HuH-7.5 (cell line): Measurements from ENCODE around the gene ITGB4.
A peak's percentile ranks its signal among the peaks of the same experiment; 100 is the strongest.

Experiments
- DNase-seq: peaks from one replicate; pipeline ENCODE4 v3.0.0; 2011; ENCODE audit warnings: low spot score

Gene ITGB4

GRCh38 chr17:75731716-75732498, 10.6 kb downstream of the ITGB4 start:
- no peak for DNase-seq

- DNase-seq, result no peak
Observed at GRCh38 chr17:75733471-75733870, 12.2 kb downstream of the ITGB4 start.

- no peak for DNase-seq
Observed at GRCh38 chr17:75734674-75735294, 13.5 kb downstream of the ITGB4 start.

GRCh38 chr17:75736173-75736835, 15.0 kb downstream of the ITGB4 start:
- DNase-seq, result no peak

GRCh38 chr17:75737133-75737962, 16.1 kb downstream of the ITGB4 start:
- DNase-seq, result no peak

- no peak for DNase-seq
Observed at GRCh38 chr17:75738218-75738802, 17.1 kb downstream of the ITGB4 start.

GRCh38 chr17:75739174-75739573, 17.9 kb downstream of the ITGB4 start:
- no peak for DNase-seq

- DNase-seq, result no peak
Observed at GRCh38 chr17:75739801-75740200, 18.5 kb downstream of the ITGB4 start.

- DNase-seq, result no peak
Observed at GRCh38 chr17:75740215-75740614, 19.0 kb downstream of the ITGB4 start.

- DNase-seq, result no peak
Observed at GRCh38 chr17:75740631-75741077, 19.4 kb downstream of the ITGB4 start.

- no peak for DNase-seq
Observed at GRCh38 chr17:75742337-75742736, 21.1 kb downstream of the ITGB4 start.

- DNase-seq, result no peak
Observed at GRCh38 chr17:75743625-75744206, 22.5 kb downstream of the ITGB4 start.

- no peak for DNase-seq
Observed at GRCh38 chr17:75748706-75749105, 27.4 kb downstream of the ITGB4 start.

- DNase-seq, result peak; percentile 92
Observed at GRCh38 chr17:75749545-75750389, 28.5 kb downstream of the ITGB4 start.

GRCh38 chr17:75750661-75751423, 29.6 kb downstream of the ITGB4 start:
- DNase-seq, result no peak

- DNase-seq, result no peak
Observed at GRCh38 chr17:75751676-75752404, 30.6 kb downstream of the ITGB4 start.

GRCh38 chr17:75752405-75752709, 31.1 kb downstream of the ITGB4 start:
- DNase-seq, result no peak

- no peak for DNase-seq
Observed at GRCh38 chr17:75752802-75753513, 31.7 kb downstream of the ITGB4 start.
